ENCODE measurements around the gene SEMA3G.

SEMA3G gene

DNA sequence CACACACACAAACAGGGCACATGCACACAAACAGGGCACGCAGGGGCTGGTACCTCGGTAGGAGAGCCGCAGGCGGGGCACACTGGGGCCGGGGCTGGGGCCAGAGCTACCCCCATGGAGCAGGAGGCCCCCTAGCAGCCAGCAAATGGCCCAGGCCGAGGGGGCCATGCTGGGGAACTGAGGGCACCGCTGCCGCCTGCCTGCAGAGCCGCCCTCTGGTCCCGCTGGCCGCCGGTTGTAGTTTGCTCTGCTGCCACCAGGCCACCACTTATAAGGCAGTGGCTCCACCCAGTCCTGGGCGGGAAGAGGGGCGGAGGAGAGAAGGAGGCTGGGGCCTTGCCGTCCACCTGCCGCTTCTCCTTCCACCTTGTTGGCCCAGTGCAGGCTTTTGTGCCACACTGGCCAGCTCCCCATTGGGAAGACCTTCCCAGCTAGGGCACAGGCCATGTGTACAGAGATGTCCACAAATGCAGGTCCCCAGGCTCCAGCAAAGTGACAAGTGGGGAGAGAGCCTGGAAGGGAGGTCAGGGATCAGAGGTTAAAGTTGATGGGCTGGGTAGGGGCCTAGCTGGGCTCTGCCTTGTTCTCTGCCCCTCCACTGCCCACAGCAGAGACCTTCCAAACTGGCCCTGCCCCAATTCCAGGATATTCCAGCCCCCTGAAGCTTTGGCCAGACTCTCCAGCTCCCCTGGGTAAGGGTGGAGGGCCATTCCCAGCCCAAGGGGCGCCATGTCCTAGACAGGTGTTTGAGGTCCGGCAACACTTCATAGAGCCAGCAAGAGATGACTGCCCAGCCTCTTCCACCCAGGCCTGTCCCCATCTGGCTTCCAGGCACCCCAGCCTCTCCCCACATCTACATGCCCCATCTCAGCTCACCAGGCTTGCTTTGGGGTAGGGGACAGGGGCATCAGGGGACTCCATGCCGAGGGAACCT is at the start of gene SEMA3G:
Gene SEMA3G, minus strand, starts transcription at position 244 of the 934 bp plus-strand sequence. Its CDS starts 76 bp downstream, at position 168.
- in situ Hi-C loops (cut with HindIII; ENCODE audit: low pct_unique_long_range_greater_than_20kb, low sequenced_read_pairs) = no loop called here
- DNase-seq (ENCODE audit: low read depth in 1 of 2, low spot score in 1 of 2) = peak; percentile 30 to 85
- TF ChIP-seq JUND (IDR thresholded peaks at IDR 0.05; ENCODE audit: low read depth) = no peak

DNA sequence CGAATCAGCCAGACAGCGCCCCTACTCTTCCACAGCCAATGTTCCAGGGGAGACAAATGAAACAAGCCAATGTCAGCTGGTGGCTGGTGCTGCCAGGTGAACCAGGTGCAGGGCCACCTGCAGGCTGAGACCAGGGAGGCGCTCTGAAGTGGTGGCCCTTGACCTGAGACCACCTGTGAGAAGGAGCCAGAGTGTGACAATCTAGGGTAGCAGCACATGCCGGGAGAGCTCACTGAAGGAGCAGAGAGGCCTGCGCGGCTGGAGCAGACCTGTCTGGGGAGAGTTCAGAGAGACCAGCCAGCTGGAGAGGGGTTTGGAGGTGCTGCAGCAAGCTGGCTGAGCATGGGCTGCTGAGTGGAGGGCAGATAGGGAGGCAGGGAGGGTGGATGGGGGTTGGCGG is 49.5 kb upstream of the SEMA3G start:
- DNase-seq (ENCODE audit: low read depth in 1 of 2, low spot score in 1 of 2) = no peak
- TF ChIP-seq JUND (IDR thresholded peaks at IDR 0.05; ENCODE audit: low read depth) = no peak
- in situ Hi-C loops (cut with HindIII; ENCODE audit: low pct_unique_long_range_greater_than_20kb, low sequenced_read_pairs) = no loop called here

DNA sequence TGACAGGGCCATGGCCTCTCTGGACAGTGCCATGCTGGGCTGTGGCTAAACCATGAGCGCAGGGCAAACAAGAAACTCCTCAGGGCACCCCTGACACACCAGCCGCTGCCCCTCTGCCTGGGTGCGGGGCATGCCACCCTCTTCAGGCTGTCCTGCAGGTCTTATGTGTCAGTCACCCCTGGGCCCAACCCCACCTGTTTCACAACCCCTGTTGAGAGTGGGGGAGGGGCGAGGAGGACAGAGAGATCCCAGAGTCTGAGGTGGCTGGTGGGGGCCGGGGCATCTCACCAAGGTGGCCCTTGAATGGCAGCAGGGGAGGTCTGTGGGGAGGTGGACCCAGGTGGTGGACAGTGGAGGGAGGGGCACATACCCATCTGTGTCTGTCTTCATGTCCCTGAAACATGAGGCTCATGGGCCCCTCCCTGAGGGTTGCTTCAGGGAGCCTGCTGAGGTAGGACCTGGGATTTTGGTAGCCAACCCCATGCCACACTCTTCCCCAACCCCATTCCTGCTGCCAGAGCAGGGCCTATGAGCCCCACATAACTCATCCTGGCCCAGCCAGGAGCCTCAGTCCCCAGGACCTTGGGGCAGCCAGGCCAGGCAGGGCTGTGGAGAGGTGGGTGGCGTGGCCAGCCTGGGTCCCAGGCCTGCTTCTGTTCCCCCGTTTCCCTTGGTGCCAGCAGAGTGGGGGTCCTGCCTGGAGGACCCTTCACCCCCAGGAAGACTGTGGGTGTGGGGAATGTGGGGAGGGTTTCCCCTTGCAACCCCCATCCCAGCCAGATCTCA is 48.5 kb upstream of the SEMA3G start:
- no peak for DNase-seq (ENCODE audit: low read depth in 1 of 2, low spot score in 1 of 2)
- in situ Hi-C loops (cut with HindIII; ENCODE audit: low pct_unique_long_range_greater_than_20kb, low sequenced_read_pairs) = no loop called here
- TF ChIP-seq JUND (IDR thresholded peaks at IDR 0.05; ENCODE audit: low read depth) = no peak

DNA sequence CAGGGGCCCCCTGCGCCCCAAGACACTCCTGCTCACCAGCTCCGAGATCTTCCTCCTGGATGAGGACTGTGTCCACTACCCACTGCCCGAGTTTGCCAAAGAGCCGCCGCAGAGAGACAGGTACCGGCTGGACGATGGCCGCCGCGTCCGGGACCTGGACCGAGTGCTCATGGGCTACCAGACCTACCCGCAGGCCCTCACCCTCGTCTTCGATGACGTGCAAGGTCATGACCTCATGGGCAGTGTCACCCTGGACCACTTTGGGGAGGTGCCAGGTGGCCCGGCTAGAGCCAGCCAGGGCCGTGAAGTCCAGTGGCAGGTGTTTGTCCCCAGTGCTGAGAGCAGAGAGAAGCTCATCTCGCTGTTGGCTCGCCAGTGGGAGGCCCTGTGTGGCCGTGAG is 47.2 kb upstream of the SEMA3G start:
- in situ Hi-C loops (cut with HindIII; ENCODE audit: low pct_unique_long_range_greater_than_20kb, low sequenced_read_pairs) = no loop called here
- DNase-seq (ENCODE audit: low read depth in 1 of 2, low spot score in 1 of 2) = no peak

GRCh38 chr3:52490939-52491526 is 46.1 kb upstream of the SEMA3G start:
- in situ Hi-C loops (cut with HindIII; ENCODE audit: low pct_unique_long_range_greater_than_20kb, low sequenced_read_pairs) = no loop called here
- no peak for DNase-seq (ENCODE audit: low read depth in 1 of 2, low spot score in 1 of 2)
- TF ChIP-seq JUND (IDR thresholded peaks at IDR 0.05; ENCODE audit: low read depth) = no peak

More for the DNA sequence above, 47.2 kb upstream of the SEMA3G start:
- TF ChIP-seq JUND (IDR thresholded peaks at IDR 0.05; ENCODE audit: low read depth) = no peak

- in situ Hi-C loops (cut with HindIII; ENCODE audit: low pct_unique_long_range_greater_than_20kb, low sequenced_read_pairs) = no loop called here
- DNase-seq (ENCODE audit: low read depth in 1 of 2, low spot score in 1 of 2) = no peak
- TF ChIP-seq JUND (IDR thresholded peaks at IDR 0.05; ENCODE audit: low read depth) = no peak
These were observed 45.4 kb upstream of the SEMA3G start for GRCh38 chr3:52490035-52490938.

DNA sequence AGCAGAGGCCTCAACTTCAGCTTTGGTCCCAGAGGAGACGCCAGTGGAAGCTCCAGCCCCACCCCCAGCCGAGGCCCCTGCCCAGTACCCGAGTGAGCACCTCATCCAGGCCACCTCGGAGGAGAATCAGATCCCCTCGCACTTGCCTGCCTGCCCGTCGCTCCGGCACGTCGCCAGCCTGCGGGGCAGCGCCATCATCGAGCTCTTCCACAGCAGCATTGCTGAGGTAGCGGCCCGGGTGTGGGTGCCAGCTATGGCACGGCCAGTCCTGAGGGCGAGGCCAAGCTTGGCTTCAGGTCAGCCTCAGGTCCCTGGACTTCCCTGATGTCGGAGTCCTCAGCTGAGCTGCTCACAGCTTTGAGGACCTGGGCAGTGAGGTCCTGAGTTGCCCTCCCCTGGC is 44.5 kb upstream of the SEMA3G start:
- in situ Hi-C loops (cut with HindIII; ENCODE audit: low pct_unique_long_range_greater_than_20kb, low sequenced_read_pairs) = no loop called here

GRCh38 chr3:52488746-52489145 is 43.8 kb upstream of the SEMA3G start:
- in situ Hi-C loops (cut with HindIII; ENCODE audit: low pct_unique_long_range_greater_than_20kb, low sequenced_read_pairs) = no loop called here
- no peak for DNase-seq (ENCODE audit: low read depth in 1 of 2, low spot score in 1 of 2)
- TF ChIP-seq JUND (IDR thresholded peaks at IDR 0.05; ENCODE audit: low read depth) = no peak

More for the DNA sequence above, 44.5 kb upstream of the SEMA3G start:
- DNase-seq (ENCODE audit: low read depth in 1 of 2, low spot score in 1 of 2) = no peak
- no peak for TF ChIP-seq JUND (IDR thresholded peaks at IDR 0.05; ENCODE audit: low read depth)

DNA sequence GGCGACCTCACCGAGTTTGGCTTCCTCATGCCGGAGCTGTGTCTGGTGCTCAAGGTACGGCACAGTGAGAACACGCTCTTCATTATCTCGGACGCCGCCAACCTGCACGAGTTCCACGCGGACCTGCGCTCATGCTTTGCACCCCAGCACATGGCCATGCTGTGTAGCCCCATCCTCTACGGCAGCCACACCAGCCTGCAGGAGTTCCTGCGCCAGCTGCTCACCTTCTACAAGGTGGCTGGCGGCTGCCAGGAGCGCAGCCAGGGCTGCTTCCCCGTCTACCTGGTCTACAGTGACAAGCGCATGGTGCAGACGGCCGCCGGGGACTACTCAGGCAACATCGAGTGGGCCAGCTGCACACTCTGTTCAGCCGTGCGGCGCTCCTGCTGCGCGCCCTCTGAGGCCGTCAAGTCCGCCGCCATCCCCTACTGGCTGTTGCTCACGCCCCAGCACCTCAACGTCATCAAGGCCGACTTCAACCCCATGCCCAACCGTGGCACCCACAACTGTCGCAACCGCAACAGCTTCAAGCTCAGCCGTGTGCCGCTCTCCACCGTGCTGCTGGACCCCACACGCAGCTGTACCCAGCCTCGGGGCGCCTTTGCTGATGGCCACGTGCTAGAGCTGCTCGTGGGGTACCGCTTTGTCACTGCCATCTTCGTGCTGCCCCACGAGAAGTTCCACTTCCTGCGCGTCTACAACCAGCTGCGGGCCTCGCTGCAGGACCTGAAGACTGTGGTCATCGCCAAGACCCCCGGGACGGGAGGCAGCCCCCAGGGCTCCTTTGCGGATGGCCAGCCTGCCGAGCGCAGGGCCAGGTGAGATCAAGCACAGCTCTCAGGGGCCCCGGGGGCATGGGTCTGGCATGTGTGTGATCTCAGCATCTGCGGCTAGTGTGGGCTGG is 43.1 kb upstream of the SEMA3G start:
- no peak for TF ChIP-seq JUND (IDR thresholded peaks at IDR 0.05; ENCODE audit: low read depth)
- in situ Hi-C loops (cut with HindIII; ENCODE audit: low pct_unique_long_range_greater_than_20kb, low sequenced_read_pairs) = no loop called here
- DNase-seq (ENCODE audit: low read depth in 1 of 2, low spot score in 1 of 2) = no peak

- no peak for TF ChIP-seq JUND (IDR thresholded peaks at IDR 0.05; ENCODE audit: low read depth)
- DNase-seq (ENCODE audit: low read depth in 1 of 2, low spot score in 1 of 2) = no peak
- in situ Hi-C loops (cut with HindIII; ENCODE audit: low pct_unique_long_range_greater_than_20kb, low sequenced_read_pairs) = no loop called here
These were observed 42.3 kb upstream of the SEMA3G start for GRCh38 chr3:52487050-52487787.

All from T47D (cell line).